K562 (cell line): Measurements from ENCODE around the gene BRAP. TPM values are rescaled to one million over a fixed set of nuclear protein-coding genes. Genes with fewer than 3 reads are reported as not detected.

Source experiments
- FOXJ3 ChIP-seq: sonication (generic); formaldehyde crosslinking; IDR thresholded peaks from 2 replicates; pipeline ENCODE4 v1.4.0; 2020; ENCODE audit warnings: mild to moderate bottlenecking, missing genetic modification reagents
- PPARD ChIP-seq: fragments of 250-450 bp; sonication (Bioruptor Pico); IDR thresholded peaks from 2 replicates; pipeline ENCODE4 v1.8.0; 2022; ENCODE audit warnings: inconsistent platforms, mild to moderate bottlenecking, moderate library complexity
- RB1 ChIP-seq: fragments of 450-650 bp; IDR thresholded peaks from 2 replicates; pipeline ENCODE4 v1.6.1; 2017; ENCODE audit warnings: low read depth, mild to moderate bottlenecking
- WHSC1 ChIP-seq: IDR thresholded peaks from one replicate; pipeline ENCODE4 v1.6.1; 2012; ENCODE audit warnings: low read length, control low read depth, inconsistent platforms
- ZFPM2 ChIP-seq: fragments of 250-450 bp; sonication (Bioruptor Pico); IDR thresholded peaks from 2 replicates; pipeline ENCODE4 v1.5.1; 2022; ENCODE audit warnings: mild to moderate bottlenecking
- ZNF253 ChIP-seq: fragments of 250-450 bp; sonication (Bioruptor Pico); conservative IDR thresholded peaks from 2 replicates; pipeline ENCODE4 v1.6.1; 2021; ENCODE audit warnings: mild to moderate bottlenecking
- polyA plus RNA-seq, 8 experiments: library from polyadenylated mRNA; depleted of rRNA in 4 of 8; stranded (reverse) in 5 of 8; unstranded in 3 of 8; fragments of >200 nt; fragmentation: Nextera tagmentation in 2 of 8; fragmentation: Illumina TruSeq in 1 of 8; extraction: Ambion mirVana in 2 of 8; extraction: Trizol in 1 of 8; gene quantifications; 2 replicates each; pipeline versions ENCODE4 v1.2.1 to v1.2.3, GENCODE V29; 2011 to 2014; ENCODE audit warnings: inconsistent platforms in 1 of 8, missing spikeins in 1 of 8
- total RNA-seq, 7 experiments: library from RNA; depleted of rRNA in 6 of 7; stranded (reverse); fragments of >200 nt in 6 of 7; fragmentation: Illumina TruSeq in 2 of 7; extraction: Trizol in 2 of 7; gene quantifications; 2 replicates each; pipeline versions ENCODE4 v1.2.1 to v1.2.3, GENCODE V29; 2011 to 2021; ENCODE audit warnings: low replicate concordance in 1 of 7
- TF ChIP-seq, protein P1 (sequence below): fragments of 450-650 bp; IDR thresholded peaks from 2 replicates; pipeline ENCODE4 v1.6.1; 2016; ENCODE audit warnings: mild to moderate bottlenecking, moderate library complexity
- TF ChIP-seq, protein P2 (sequence below): sonication (generic); formaldehyde crosslinking; IDR thresholded peaks from 2 replicates; pipeline ENCODE4 v1.8.1; 2023; ENCODE audit warnings: mild to moderate bottlenecking, missing genetic modification reagents
- TF ChIP-seq, protein P3 (sequence below): sonication (generic); formaldehyde crosslinking; IDR thresholded peaks from 2 replicates; pipeline ENCODE4 v1.8.1; 2023; ENCODE audit warnings: mild to moderate bottlenecking, missing genetic modification reagents
- TF ChIP-seq, protein P4 (sequence below), 2 experiments: IDR thresholded peaks; 2 replicates each; pipeline ENCODE4 v1.6.1; 2011; ENCODE audit warnings: borderline replicate concordance in 1 of 2, control low read depth in 1 of 2, low read depth in 1 of 2, low read length in 1 of 2, mild to moderate bottlenecking in 1 of 2, mixed read lengths in 1 of 2, moderate library complexity in 1 of 2; ENCODE audit not compliant: insufficient read depth in 1 of 2, insufficient read length in 1 of 2, poor library complexity in 1 of 2, severe bottlenecking in 1 of 2; ENCODE audit errors: extremely low read depth in 1 of 2

Gene BRAP
- total and polyA plus RNA-seq, 9 of the 15 experiments (the other 6 are each of a cell fraction or from before 2014, with no cell fraction given) = 2.2 to 32.6 (median 27.5) TPM

DNA sequence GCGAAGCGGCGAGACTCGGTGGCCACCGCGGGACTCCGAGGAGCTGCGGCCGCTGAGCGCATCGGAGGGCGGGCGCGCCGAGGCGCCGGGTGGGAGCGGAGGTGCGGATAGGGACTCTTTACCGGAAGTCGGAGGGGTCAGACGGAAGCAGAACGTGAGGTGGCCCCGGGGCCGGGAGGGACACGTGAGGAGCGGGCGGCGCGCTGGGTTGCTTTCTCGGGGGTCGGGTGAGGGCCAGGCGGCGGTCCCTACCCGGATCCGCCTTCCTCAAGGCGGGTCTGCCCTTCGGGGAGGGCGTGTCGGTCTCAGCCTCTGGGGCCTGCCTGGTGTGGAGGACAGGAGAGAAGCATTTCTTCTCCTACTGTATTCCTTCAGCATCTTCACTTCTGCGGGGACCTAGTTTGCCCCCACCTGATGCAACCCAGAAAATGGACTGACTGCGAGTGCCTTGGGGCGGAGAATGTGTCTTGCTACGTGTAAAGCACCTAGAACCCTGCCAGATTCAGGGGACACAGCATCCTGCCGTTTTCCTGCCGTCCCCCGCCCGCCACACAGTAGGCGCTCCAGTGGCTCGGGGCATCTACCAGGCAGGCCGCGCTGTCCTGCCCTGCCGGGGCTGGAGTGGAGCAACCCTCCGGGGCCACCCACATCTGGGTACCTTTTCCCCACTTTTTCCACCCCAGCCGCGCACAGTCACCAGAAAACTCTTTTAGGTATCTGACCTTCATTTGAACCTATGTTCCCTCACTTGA lies 86.1 kb downstream of the BRAP start (continued):
- TF ChIP-seq, protein P1, sequence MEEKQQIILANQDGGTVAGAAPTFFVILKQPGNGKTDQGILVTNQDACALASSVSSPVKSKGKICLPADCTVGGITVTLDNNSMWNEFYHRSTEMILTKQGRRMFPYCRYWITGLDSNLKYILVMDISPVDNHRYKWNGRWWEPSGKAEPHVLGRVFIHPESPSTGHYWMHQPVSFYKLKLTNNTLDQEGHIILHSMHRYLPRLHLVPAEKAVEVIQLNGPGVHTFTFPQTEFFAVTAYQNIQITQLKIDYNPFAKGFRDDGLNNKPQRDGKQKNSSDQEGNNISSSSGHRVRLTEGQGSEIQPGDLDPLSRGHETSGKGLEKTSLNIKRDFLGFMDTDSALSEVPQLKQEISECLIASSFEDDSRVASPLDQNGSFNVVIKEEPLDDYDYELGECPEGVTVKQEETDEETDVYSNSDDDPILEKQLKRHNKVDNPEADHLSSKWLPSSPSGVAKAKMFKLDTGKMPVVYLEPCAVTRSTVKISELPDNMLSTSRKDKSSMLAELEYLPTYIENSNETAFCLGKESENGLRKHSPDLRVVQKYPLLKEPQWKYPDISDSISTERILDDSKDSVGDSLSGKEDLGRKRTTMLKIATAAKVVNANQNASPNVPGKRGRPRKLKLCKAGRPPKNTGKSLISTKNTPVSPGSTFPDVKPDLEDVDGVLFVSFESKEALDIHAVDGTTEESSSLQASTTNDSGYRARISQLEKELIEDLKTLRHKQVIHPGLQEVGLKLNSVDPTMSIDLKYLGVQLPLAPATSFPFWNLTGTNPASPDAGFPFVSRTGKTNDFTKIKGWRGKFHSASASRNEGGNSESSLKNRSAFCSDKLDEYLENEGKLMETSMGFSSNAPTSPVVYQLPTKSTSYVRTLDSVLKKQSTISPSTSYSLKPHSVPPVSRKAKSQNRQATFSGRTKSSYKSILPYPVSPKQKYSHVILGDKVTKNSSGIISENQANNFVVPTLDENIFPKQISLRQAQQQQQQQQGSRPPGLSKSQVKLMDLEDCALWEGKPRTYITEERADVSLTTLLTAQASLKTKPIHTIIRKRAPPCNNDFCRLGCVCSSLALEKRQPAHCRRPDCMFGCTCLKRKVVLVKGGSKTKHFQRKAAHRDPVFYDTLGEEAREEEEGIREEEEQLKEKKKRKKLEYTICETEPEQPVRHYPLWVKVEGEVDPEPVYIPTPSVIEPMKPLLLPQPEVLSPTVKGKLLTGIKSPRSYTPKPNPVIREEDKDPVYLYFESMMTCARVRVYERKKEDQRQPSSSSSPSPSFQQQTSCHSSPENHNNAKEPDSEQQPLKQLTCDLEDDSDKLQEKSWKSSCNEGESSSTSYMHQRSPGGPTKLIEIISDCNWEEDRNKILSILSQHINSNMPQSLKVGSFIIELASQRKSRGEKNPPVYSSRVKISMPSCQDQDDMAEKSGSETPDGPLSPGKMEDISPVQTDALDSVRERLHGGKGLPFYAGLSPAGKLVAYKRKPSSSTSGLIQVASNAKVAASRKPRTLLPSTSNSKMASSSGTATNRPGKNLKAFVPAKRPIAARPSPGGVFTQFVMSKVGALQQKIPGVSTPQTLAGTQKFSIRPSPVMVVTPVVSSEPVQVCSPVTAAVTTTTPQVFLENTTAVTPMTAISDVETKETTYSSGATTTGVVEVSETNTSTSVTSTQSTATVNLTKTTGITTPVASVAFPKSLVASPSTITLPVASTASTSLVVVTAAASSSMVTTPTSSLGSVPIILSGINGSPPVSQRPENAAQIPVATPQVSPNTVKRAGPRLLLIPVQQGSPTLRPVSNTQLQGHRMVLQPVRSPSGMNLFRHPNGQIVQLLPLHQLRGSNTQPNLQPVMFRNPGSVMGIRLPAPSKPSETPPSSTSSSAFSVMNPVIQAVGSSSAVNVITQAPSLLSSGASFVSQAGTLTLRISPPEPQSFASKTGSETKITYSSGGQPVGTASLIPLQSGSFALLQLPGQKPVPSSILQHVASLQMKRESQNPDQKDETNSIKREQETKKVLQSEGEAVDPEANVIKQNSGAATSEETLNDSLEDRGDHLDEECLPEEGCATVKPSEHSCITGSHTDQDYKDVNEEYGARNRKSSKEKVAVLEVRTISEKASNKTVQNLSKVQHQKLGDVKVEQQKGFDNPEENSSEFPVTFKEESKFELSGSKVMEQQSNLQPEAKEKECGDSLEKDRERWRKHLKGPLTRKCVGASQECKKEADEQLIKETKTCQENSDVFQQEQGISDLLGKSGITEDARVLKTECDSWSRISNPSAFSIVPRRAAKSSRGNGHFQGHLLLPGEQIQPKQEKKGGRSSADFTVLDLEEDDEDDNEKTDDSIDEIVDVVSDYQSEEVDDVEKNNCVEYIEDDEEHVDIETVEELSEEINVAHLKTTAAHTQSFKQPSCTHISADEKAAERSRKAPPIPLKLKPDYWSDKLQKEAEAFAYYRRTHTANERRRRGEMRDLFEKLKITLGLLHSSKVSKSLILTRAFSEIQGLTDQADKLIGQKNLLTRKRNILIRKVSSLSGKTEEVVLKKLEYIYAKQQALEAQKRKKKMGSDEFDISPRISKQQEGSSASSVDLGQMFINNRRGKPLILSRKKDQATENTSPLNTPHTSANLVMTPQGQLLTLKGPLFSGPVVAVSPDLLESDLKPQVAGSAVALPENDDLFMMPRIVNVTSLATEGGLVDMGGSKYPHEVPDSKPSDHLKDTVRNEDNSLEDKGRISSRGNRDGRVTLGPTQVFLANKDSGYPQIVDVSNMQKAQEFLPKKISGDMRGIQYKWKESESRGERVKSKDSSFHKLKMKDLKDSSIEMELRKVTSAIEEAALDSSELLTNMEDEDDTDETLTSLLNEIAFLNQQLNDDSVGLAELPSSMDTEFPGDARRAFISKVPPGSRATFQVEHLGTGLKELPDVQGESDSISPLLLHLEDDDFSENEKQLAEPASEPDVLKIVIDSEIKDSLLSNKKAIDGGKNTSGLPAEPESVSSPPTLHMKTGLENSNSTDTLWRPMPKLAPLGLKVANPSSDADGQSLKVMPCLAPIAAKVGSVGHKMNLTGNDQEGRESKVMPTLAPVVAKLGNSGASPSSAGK = peak; percentile 47
- peak; percentile 60; the same call in 1 of the 2 replicates for TF ChIP-seq RB1
- TF ChIP-seq, protein P2, sequence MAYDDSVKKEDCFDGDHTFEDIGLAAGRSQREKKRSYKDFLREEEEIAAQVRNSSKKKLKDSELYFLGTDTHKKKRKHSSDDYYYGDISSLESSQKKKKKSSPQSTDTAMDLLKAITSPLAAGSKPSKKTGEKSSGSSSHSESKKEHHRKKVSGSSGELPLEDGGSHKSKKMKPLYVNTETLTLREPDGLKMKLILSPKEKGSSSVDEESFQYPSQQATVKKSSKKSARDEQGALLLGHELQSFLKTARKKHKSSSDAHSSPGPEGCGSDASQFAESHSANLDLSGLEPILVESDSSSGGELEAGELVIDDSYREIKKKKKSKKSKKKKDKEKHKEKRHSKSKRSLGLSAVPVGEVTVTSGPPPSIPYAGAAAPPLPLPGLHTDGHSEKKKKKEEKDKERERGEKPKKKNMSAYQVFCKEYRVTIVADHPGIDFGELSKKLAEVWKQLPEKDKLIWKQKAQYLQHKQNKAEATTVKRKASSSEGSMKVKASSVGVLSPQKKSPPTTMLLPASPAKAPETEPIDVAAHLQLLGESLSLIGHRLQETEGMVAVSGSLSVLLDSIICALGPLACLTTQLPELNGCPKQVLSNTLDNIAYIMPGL (CRISPR knock-in tag) = peak; percentile 94
- TF ChIP-seq, protein P3, sequence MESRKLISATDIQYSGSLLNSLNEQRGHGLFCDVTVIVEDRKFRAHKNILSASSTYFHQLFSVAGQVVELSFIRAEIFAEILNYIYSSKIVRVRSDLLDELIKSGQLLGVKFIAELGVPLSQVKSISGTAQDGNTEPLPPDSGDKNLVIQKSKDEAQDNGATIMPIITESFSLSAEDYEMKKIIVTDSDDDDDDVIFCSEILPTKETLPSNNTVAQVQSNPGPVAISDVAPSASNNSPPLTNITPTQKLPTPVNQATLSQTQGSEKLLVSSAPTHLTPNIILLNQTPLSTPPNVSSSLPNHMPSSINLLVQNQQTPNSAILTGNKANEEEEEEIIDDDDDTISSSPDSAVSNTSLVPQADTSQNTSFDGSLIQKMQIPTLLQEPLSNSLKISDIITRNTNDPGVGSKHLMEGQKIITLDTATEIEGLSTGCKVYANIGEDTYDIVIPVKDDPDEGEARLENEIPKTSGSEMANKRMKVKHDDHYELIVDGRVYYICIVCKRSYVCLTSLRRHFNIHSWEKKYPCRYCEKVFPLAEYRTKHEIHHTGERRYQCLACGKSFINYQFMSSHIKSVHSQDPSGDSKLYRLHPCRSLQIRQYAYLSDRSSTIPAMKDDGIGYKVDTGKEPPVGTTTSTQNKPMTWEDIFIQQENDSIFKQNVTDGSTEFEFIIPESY = 0 out of 2 replicates have a peak, but pooled peaks have one; percentile 14
- TF ChIP-seq ZNF253 (CRISPR knock-in tag) = no peak
- TF ChIP-seq WHSC1 = no peak
- no peak for TF ChIP-seq PPARD (CRISPR knock-in tag)
- no peak for TF ChIP-seq FOXJ3 (CRISPR knock-in tag)
- TF ChIP-seq, protein P4, sequence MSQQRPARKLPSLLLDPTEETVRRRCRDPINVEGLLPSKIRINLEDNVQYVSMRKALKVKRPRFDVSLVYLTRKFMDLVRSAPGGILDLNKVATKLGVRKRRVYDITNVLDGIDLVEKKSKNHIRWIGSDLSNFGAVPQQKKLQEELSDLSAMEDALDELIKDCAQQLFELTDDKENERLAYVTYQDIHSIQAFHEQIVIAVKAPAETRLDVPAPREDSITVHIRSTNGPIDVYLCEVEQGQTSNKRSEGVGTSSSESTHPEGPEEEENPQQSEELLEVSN (IDR thresholded peaks at IDR 0.05; ENCODE audit: borderline replicate concordance in 1 of 2, extremely low read depth in 1 of 2, insufficient read depth in 1 of 2, insufficient read length in 1 of 2, low read depth in 1 of 2, low read length in 1 of 2, poor library complexity in 1 of 2, severe bottlenecking in 1 of 2) = peak; percentile 45 to 74
- TF ChIP-seq ZFPM2 (CRISPR knock-in tag) = no peak
